Measurements from ENCODE around the gene PCBP1.
"Not testable (repeated sequence)": the region's sequence is repeated elsewhere in the genome, so short reads cannot be mapped to it uniquely, and the experiment has no call there.

Gene PCBP1

DNA sequence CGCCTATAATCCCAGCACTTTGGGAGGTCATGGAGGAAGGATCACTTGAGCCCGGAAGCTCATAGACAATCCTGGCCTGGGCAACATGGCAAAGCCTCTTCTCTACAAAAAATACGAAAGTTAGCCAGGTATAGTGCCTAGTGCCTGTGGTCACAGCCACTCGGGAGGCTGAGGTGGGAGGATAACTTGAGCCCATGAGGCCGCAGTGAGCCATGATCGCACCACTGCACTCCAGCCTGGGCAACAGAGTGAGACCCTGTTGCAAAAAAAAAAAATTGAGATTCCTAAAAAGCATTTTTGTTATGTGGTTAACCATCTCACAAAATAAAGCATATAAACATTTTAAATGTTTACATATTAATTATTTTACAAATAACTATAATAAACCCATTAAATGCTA is 13.9 kb downstream of the PCBP1 start:
- no peak for DNase-seq

- DNase-seq: not testable (repeated sequence)
Observed at GRCh38 chr2:70101686-70102085, 14.4 kb downstream of the PCBP1 start.

GRCh38 chr2:70102323-70102905 is 15.1 kb downstream of the PCBP1 start:
- not testable (repeated sequence) for DNase-seq

DNA sequence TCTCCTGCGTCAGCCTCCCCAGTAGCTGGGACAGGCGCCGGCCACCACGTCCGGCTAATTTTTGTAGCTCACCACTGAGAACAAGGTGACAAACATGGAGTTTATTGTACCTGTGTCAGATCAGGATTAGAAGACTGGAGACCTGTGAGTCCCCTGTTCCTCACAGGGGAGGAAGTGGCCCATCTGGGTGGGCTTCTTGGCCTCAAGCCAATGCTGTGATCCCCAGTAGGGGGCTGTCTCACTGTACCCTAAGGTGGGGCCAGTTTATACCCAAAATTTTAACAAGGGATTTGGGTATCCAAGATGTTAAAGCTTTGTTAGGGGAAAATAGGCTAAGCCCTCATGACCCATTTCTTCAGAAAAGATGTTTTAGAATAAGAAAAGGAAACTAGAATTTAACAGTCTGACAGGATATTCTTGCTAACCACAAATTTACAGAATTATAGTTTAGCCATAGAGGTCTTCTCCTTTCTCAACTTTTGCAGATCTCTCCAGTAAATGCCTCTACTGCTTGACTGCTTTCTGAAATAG is 16.3 kb downstream of the PCBP1 start:
- DNase-seq: no peak

DNA sequence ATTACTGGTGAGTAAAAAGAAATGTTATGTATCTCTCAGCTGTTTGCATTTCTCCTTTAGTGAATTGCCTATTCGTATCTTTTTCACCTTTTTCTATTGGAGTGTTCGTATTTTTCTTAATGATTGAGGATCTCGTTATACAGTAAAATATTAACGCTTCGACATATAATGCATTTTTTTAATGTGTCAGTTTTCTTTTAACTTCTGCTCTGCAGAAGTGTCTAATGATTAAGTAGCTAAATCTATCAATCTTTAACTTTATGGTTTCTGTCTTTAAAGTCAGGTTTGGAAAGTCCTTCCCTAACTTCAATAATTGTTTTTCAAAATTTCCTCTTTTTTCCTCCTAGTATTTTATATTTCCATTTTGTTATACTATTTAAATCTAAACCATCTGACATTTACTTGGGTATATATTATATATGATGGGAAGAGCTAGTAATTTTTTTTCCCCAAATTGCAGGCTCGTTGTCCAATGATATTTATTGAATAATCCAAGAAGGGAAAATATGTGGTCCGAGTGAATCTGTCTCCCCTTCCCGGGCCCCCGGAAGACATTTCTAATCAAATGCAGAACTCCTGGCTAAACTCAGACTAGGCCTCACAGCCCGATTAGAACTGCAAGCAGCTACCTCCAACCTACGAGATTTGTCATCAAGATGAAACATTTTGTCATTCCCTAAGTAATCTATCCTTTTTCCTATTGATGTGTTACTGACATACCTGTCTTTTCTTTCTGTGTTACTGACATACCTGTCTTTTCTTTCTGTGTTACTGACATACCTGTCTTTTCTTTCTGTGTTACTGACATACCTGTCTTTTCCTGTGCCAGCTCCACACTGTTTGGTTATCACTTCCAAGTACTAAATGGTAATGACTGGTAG is 17.2 kb downstream of the PCBP1 start:
- no peak for DNase-seq

DNA sequence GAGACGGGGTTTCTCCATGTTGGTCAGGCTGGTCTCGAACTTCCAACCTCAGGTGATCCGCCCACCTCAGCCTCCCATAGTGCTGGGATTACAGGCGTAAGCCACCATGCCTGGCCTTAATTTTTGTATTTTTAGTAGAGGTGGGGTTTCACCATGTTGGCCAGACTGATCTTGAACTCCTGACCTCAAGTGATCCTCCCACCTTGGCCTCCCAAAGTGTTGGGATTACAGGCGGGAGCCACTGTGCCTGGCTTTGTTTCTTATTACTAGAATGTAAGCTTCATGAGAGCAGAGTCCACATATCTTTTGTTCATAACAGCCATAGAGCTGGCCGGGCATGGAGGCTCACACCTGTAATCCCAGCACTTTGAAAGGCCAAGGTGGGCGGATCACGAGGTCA is 18.9 kb downstream of the PCBP1 start:
- DNase-seq: not testable (repeated sequence)

DNA sequence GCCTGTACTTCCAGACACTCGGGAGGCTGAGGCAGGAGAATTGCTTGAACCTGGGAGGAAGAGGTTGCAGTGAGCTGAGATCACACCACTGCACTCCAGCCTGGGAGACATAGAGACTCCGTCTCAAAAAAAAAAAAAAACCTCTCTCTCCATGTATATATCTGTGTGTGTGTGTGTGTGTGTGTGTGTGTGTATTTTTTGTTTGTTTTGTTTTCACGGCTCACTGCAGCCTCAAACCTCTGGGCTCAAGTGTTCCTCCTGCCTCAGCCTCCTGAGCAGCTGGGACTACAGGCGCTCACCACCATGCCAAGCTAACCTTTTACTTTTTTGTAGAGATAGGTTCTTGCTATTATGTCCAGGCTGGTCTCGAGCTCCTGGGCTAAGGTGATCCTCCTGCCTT is 23.1 kb downstream of the PCBP1 start:
- not testable (repeated sequence) for DNase-seq

GRCh38 chr2:70111752-70112591 is 24.7 kb downstream of the PCBP1 start:
- no peak for DNase-seq

GRCh38 chr2:70113359-70114070 is 26.2 kb downstream of the PCBP1 start:
- no peak for DNase-seq

- no peak for DNase-seq
Observed at GRCh38 chr2:70115646-70116442, 28.6 kb downstream of the PCBP1 start.

DNA sequence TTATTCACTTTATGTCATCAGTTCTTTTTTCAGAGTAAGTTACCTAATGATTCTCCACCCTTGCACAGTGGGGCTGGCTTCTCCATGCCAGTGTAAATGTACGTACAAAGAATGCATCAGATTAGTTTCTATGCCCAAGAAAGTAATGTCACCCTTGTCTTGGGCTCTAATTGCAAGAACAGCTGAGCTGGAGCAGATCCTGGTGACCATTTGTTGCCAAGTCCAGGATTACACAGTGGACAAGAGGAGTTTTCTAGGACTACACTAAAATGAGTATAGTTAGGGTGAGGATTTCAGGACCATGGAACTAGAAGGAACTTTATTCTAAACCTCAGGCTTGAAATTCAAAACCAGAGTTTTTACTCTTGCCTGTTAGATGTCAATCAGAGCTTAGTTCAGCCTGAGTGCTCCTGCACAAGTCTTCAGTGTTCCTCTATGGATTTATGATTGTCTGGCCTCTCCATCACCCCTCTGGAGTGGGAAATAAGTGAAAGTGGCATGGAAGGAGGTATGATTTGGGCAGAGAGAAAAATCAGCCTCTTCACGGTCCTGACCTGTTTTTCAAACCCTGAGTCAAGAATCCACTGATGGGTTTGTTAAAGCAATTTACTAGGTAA is 29.8 kb downstream of the PCBP1 start:
- no peak for DNase-seq

DNA sequence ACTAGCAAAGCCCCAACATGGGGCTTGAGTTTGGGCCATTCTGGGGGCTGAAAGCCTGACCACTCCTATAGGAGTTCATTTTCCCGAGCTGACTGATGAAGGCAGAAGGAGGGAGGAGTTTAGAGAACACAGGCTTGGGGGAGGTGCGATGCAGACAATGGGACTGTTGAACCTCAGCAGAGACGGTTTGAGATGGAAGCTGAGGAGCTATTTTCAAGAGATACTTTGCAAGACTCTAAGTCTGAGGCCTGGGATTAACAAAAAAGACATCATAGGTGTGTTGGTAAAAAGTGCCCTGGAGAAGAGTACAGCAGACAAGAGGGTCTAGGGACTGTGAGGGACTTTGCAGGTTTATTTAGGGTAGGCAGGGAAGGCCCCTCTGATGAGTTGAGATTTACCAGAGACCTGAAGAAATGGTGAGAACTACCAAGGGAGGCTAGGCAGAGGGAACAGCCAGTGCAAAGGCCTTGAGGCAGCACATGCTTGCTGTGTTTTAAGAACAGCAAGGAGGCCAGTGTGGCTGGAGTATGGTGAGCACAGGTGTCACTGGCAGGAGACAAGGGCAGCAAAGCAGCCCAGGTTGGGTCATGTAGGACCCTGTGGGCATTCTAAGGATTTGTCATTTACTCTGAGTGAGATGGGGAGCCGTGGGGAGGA is 31.6 kb downstream of the PCBP1 start:
- no peak for DNase-seq

GRCh38 chr2:70121627-70122372 is 34.5 kb downstream of the PCBP1 start:
- DNase-seq: no peak

DNA sequence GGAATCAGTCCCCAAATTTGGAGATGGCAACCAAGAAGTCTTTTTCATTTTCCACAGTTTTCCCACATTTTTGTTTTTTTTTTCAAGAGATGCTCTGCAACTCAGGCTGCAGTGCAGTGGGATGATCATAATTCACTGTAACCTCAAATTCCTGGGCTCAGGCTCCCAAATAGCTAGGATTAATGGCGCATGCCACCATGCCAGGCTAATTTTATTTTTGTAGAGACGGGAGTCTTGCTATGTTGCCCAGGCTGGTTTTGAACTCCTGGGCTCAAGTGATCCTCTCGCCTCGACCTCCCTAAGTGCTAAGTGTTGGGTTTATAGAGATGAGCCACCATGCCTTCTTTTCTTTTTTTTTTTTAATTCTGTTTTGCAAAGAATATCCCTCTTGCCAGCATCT is 35.2 kb downstream of the PCBP1 start:
- DNase-seq: no peak

DNA sequence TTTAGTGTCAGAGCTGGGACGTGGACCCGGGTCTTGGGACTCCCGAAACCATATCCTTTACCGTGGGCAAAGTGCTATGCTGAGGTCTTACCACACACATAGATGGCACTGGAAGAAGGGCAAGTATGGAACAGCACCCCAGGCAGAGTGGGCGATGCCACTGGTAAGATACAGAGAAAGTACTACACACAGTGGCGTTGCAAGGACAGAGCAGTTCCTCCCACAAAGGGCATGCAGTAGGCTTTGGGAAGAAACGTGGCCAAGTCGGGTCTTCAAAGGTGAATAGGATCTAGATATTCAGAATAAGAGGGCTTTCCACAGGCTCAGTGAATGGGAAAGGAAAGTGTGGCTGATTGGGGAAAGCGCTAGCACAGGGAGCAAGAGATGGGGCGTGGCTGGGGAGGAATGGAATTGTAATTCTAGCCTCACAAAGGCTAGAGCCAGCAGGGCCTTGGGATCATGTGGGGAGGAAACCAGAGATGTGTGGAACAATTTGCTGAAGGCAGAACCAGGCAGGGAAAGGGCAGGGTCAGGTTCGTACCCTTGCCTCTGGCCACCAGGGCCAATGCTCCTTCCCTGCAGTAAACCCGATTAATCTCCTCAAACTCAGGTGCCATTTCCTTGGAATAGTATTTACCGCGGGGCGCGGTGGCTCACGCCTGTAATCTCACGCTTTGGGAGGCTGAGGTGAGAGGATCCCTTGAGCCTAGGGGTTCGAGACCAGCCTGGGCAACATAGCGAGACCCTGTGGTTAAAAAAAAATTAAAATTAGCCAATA is 36.0 kb downstream of the PCBP1 start:
- no peak for DNase-seq

DNA sequence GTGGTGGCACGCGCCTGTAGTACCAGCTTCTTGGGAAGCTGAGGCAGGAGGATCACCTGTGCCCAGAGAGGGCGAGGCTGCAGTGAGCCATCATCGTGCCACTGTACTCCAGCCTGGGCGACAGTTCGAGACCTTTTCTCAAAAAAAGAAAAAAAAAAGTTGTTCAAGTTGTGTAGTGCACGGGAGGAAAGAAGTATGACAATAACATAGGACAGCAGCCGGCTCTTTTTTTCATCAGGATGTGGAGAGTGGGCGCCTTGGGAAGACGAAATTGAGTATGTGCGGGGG is 36.5 kb downstream of the PCBP1 start:
- DNase-seq: no peak

DNA sequence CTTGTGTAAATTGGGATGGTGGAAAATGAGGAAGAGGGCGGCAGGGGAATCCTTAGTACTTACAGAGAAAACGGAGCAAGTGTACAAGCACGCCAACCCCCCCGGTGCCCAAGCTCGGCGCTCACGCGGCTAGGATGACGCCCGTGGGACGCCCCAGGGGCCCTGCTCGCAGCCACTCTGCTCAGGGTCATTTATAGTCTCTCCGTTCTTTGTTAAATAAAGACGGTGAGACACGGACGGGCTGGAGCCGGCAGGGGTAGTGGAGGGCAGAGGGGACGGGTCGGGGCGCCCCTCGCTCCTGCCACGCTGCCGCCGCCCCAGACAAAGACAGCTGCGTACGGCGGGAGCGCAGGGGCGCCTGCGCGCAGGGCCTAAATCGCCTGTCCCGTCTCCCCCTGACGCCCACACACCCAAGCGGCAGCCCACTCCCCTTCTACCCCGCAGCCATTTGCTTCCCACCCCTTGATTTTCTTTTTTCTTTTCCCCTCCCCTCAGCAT is 37.8 kb downstream of the PCBP1 start:
- DNase-seq: peak; percentile 54

- DNase-seq: no peak
Observed at GRCh38 chr2:70125498-70125898, 38.2 kb downstream of the PCBP1 start.

GRCh38 chr2:70126413-70126812 is 39.1 kb downstream of the PCBP1 start:
- DNase-seq: no peak
